HG03159 (cell line): ENCODE data around the gene AGK.

Experiments
- ATAC-seq: cut with Tn5 transposase; IDR thresholded peaks from one replicate; pipeline ENCODE4 v1.9.1; 2021; ENCODE audit warnings: mild to moderate bottlenecking, moderate library complexity; ENCODE audit not compliant: unreplicated experiment

Gene AGK, protein sequence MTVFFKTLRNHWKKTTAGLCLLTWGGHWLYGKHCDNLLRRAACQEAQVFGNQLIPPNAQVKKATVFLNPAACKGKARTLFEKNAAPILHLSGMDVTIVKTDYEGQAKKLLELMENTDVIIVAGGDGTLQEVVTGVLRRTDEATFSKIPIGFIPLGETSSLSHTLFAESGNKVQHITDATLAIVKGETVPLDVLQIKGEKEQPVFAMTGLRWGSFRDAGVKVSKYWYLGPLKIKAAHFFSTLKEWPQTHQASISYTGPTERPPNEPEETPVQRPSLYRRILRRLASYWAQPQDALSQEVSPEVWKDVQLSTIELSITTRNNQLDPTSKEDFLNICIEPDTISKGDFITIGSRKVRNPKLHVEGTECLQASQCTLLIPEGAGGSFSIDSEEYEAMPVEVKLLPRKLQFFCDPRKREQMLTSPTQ

DNA sequence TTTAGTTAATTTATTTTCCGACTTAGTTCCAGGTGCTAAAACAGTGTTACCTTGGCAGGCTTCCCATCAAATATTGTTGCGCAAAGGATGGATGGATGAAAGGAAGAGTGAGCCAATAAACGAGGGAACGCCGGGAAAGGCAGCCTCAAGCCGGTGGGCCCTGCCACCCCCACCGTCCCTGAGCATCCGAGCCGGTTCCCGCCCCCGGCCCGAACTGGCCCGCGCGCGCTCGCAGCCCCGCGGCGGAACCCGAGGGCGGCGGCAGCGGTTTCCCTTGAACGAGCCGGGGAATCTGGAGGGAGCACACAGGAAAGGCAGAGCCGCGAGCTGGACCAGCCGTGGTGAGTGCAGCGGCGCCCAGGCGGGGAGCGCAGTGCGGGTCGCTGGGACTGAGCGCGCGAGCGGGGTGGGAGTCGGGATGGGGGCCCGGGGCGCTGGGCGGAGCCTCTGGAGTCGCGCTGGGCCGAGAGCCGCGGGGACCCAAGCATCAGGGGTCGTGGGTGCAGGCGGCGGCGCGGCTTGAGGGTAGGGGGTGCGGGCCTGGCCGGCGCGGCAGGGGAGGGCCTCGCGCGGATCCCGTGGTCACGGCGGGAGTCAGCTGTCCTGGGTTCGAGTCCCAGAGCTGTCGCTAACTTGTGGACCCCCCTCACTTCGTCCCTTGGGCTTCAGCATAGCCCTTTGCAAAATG lies at the start of gene AGK:
TSS of gene AGK (plus strand) at position 317 of the 688 bp plus-strand sequence. CDS start 4,057 bp downstream, outside the sequence.
- peak; percentile 90 for ATAC-seq

DNA sequence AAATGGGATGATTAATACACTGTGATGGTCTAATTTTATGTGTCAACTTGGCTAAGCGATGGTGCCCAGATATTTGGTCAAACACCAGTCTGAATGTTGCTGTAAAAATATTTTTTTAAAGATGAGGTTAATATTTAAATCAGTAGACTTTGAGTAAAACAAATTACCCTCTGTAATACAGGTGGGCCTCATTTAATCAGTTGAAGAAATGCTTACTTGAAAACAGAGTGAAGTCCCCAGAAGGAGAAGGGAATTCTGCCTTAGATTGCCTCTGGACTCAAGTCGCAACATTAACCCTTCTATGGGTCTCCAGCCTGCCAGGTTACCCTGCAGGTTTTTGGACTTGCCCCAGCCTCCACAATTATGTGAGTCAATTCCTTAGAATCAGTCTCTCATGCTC lies 49.8 kb upstream of the AGK start:
- no peak for ATAC-seq

DNA sequence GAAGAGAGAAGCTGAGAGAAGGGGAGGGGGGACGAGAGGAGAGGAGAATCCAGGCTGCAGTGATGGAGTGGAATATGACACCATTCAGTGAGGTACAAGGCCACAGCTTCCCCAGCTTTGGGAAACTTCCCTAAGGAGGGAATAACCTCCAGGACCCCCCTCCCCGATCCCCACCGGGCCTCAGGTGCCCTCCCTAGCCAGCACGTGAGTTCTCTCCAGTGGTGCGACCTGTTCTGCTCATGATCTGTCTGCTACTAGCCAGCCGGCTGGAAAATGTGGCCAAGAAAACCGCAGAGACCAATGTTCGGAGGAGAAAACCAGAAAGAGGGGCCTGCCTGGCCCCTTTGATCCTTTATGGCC lies 39.9 kb upstream of the AGK start:
- ATAC-seq = no peak

DNA sequence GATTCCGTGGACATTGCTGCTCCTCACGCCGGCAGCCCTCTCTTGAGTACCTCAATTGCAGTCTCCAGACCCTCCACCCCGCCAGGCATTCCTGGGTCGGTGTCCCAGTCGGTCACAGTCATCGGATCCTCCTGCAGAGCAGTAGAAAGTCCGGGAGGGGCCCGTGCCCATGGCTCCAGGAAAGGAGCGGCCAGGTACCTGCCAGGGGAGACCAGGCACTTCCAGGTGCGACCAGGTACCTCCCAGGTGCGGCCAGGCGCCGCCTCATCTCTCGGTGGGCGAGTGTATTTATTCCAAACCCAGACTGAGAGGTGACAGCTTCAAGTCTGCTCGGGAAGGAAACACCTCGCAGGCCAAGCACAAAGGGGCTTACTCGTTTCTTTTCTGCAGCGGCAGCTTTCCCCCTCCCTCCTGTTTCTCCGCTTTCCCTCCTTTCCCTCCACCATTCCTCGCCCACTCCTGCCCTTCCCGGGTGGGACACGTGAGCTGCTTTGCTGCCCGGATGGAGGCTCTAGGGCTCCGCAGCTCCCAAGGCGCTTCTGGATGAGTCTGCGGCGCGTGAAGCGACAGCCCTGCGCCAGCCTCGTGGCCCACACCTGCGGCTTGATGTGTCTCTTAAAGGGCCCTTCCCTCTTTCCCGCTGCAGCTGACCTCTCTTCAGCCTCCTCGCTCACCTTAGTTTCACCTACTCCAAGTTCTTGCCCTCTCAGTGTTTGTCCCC lies 39.4 kb upstream of the AGK start:
- ATAC-seq = no peak

DNA sequence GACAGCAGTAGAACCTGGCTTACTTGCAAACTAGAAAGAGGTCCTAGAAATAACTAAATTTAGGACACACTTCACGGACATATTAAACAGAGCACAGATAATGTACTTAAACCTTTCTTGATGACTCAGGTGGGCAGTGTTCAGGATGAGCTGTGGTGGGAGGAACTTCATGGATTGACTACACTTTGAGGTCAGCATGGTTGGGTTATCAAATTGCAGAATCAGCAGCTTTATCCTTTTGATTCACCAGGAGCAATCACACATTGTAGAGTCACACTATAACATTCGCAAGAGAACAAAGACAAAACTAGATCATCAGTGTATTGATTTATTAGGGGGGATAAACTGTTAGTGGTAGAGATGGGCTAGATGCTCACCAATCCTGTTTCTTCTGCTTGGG lies 38.6 kb upstream of the AGK start:
- ATAC-seq = no peak

DNA sequence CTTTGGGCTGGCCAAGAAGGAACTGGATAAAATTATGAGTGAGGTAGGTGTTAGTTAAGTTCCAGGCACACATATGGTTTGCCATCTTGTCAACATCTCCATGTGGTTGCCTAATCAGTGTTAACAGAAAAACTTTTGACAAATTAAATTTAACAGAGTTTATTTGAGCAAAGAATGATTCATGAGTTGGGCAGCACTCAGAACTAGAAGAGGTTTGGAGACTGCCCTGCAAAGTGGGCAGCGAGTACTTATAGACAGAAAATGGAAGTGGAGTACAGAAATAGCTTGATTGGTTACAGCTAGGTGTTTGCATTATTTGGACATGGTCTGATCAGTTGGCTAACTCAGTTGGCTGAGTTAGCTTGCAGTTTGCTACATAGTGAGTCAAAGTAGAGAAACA lies 37.5 kb upstream of the AGK start:
- no peak for ATAC-seq

DNA sequence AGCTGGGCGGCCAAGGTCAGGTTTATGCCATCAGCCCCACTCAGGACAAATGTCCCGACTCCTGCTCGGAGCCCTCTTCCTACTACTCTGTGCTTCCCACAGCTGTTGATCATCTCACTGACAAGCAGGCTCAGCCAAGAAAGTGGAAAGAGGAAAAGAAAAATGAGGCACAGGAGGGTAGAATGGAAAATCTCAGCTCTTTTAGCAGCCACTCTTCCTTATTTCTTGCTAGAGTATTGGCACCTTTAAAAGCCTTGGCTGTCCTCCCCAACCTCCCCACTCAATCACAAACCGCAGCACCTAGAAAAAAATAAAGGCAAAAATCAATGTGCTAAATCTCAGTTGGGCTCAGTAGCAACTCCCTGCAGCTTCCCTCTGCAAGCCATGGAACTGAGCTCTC lies 35.3 kb upstream of the AGK start:
- no peak for ATAC-seq

DNA sequence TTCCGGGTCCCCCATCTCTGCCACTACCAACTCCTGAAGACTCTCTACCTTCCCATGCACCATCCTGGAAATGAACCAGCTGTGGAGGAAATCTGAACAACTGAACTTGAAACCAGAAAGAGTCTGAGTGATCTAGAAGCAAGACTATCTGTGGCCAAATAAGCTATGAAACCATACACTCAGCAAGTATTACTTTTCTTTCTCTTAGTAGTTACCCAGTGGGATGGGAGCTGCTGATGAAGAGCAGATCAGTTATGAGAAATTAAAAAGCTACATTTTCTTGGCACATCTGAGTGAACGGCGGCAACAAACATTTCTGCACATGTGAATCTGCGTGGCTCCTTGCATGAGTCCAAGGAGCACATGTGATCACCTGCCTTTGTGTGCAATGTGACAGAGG lies 31.6 kb upstream of the AGK start:
- ATAC-seq = no peak

DNA sequence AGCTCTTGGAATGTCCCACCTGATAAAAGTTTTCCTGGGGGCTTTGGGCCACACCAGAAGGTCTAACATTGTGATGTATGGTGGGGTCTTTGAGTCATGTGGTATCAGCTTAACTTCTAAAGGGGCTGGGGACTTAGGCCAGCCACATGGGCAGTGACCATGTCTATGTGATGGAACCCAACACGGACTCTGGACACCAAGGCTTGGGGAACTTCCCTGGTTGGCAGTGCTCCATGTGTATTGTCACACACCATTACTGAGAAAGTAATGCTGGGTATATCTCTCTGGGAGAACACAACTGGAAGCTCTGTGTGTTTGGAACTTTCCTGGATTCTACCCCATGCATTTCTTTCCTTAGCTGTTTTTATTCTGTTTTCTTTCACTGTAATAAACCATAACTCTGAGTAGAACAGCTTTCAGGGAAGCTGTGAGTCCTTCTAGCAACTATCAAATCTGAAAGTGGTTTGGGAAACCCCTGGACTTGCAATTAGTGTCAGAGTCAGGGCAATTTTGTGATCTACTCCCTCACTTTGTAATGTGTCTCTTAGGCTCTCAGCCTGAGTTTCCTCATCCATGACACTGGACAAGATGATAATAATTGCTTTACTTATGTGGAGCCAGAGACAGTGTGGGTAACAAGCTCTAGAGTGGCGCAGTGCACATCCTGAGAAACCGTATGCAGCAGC lies 28.4 kb upstream of the AGK start:
- no peak for ATAC-seq

DNA sequence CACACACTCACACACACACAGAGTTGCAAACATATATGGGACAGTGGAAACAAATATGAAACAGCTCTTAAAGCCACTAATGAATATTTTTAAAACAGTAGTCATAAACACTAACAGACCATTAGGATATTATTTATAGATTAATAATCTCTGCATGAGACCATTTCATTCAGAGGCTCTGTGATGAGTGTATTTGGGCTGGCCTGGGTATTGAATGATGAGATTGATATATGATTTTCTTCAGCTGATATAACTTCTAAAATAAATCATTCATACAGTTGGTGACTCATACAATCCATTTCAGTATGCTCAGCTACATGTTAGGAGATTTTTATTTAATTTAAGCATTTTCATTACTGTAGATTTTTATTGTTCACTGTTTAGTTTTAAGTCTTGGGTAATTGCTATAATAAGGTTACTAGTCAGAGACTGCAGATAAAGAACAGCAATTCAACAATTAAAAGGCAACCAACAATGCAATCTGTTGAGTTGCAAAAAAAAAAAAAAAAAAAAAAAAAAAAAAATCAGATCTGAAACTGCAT lies 25.2 kb upstream of the AGK start:
- ATAC-seq = no peak

DNA sequence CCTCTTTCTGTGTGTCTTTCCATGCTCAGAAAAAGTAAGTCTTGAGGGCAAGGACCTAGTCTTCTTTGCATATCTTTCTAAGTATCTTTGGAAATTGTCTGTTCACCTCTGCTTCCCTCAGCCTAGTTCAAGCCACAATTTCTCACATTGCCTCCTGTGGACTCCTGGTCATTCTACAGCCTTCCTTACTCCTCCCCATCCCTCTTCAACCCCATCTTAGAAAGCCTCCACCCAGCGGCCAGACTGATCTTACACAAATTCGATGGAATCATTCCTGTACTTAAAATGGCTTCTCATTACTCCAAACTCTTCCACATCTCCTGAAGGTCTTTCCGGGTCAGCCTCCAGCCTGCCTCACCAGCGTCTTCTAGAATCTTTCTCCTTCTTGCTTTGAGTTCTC lies 24.1 kb upstream of the AGK start:
- ATAC-seq = no peak

DNA sequence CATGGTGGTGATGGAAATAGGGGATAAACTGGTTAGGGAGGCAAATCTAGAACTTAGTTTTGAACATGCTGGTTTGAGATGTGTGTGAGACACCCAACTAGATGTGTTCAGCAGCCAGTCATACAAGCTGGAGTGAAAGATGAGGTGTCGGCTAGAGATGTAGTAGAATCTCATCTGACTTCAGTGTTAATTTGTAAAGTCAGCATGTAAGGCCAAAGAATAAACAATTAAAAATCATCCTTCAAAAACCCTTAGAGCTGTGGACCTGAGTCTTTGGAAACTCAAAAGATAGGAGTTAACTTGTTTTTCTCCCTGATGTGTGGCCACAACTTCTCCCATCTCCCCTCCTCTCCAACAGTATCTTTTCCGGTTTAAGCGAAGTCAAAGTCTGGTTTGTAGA lies 22.8 kb upstream of the AGK start:
- no peak for ATAC-seq

DNA sequence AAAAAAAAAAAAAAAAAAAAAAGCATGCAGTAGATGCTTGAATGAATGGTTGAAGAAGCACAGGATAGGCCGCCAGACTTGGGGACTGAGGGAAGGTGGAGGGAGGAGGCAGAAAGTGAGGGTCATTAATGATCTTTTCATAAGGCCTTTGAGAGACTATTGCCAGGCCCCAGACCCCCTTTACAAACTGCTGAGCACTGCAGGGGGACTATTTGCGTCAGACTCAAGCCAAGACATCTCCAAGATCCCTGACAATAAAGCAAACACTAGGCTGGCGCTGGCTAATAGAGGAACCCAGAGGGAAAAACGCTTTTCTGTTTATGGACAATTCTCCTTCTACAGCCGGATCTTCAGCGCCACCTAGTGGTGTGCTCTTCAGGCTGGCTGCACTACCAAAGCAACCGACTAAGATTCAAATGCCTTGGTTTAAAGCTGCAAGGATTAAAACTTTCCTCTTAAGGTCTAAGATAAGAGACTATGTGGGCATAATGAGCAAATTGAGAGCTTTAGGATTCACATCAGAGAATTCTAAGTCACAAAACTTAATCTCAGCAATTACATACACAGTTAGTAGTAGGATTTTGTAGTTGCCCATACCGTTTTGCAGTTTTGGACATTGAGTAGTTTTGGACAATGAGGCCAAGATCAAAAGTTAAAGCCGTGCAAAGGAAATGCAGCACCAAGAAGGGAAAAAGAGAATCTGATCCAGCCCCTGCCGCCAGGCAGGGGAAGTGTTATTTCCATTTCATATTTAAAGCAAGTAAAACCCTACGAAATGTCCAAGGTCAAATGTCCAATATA lies 17.9 kb upstream of the AGK start:
- peak; percentile 83 for ATAC-seq

DNA sequence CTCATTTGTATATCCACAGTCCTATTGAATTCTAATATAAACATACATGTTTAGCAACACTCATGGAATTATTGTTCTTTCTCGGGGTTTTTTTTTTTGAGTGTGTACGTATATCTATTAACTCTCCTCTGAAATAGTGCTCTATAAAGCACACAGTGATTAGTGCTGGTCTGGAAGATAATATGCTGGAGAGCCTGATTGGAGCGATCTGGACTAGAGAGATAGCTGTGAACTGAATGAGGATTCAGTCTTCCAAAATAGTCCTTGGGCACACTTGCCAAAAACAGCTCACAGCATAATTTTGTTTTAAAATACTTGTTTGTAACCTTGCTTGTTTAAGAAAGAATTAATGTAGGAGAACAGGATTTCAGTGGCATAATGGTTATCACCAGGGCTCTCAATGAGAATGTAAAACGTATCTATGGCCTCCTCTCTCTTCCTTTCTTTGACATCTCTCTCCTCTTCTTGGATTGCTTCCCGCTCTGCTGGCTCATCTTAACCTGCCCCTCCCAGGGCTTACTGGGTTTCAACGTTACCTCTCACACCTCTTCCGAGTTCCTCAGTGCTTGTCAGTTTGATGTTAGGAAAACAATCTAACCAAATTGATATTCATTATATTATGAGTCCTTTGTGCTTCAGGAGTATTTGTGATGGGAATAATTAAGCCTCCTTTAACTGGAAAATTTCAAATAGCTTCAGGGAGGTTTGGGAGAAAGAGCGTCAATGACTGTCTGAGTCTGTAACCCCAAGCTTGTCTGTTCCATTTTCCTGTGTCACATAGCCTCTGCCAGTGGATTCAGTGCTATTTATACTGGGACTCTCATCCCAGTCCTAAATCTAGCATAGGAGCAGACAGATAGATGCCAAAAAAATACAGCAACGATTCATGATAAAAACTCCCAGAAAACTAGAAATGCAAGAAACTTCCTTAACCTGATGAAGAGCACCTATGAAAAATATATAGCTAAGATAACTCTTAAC lies 16.2 kb upstream of the AGK start:
- ATAC-seq = no peak

DNA sequence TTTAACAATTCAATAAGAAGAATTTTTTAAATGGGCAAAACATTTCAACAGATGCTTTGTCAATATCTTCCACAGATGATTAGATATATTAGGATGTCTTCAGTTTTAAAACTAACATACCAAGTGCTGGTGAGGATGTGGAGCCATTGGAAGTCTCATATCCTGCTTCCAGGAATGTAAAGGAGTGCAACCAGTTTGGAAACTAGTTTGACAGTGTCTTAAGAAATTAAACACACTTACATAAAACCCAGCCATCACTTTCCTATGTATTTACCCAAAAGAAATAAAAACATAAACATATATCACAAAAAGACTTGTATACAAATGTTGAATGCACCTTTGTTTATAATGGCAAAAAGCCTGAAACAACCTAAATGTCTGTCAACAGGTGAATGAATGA lies 13.3 kb upstream of the AGK start:
- ATAC-seq = no peak

DNA sequence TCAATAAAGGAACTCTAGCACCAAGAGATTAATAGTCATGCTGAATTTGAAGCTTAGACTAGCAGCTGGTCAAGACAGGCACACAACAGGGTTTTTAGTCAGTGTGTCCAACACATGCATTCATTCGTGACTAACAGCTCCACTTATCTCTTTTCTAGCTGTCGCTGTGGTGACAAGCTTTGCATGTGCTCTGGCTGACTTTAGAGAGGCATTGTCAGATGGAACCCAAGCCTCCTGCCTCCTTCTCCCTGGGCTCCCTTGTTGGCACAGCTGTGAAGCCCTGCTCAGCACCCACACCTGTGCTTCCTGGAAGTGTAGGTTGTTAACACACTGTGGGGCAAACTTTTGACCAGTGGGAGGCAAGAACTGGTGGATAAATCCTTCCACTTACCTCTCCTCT lies 9.8 kb upstream of the AGK start:
- no peak for ATAC-seq

DNA sequence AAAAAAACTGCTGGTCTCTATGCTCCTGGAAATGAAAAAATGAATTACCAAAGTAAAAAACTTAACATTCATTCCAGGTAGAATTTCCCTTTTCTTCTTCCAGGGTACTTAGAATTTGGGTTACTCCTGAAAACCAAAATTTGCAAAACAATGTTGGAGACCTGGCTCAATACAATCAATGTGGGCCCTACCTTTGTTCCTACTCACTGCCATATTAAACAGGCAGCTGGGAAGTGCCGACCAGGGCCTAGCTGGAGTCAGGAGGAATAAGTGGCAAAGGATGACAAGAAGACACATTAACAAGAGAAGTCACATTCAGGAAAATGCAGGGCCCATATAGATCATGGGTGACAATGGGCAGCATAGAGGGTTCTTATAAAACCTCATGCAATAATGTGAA lies 6.4 kb upstream of the AGK start:
- ATAC-seq = no peak

DNA sequence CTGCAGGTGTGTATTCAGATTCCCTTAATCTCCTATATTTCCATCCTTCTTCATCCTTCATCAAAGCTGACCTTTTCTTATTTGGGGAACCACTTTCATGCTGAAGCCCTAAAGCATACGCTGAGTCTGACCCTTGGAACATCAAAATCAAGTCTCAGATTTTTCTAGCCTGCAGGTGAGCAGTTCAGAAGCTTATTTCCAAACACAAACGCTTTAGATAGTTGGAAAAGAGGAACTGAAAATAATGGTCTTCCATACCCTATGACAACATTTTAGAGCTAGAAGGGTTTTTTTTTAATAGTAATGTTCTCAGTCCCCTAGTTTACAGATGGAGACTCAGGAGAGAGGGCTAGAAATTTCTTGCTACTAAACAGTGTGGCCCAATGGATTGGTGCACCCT lies 1.6 kb upstream of the AGK start:
- no peak for ATAC-seq
